Measurements from ENCODE around the gene CEBPA. TPM values are rescaled to one million over a fixed set of nuclear protein-coding genes. Genes with fewer than 3 reads are reported as not detected.

CEBPA gene
- total RNA-seq, 2 experiments from 2014 or later = 2.1 to 2.5 TPM

DNA sequence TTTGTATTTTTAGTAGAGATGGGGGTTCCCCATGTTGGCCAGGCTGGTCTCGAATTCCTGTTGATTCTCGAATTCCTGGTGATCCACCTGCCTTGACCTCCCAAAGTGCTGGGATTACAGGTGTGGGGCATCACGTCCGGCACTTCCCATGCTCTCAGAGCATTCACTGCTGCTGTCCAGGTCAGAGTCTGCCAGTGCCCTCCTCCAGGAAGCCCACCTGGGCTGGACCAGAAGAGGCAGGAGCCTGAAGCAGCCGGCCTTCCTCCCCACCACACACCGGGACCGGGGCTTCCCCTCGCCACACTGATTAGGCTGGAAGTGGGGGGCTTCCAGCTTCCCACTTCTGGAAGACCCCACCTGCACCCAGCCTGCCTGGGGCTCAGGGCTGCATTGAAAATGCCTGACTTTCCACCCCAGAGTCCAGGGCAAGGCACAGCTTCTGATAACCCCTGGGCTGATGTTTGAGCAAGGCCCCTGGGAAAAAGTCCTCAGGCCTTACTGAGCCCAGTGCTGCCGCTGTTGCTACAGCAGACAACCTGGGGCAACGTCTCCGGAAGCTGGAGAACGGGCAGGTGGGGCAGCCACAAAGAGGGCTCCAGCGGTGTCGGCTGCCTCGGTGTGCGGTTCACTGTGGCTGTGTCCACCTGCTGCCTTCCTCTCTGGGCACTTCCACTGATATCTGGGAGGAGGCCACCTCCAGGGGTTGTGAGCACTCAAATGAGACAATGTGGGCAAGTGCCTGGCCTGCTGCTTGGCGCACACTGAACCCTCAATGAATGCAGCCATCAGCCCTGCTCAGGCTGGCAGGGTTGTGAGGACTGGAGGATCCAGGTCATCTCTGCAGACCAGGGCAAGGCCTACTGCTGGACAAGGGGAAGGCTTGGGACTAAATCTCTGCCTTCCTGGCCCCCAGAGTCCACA is 22.6 kb downstream of the CEBPA start:
- POLR2A ChIA-PET = no interaction called here
- Histone ChIP-seq H3K4me2 (ENCODE audit: low read length) (no peak overlapping the region), H3K4me3 (ENCODE audit: low read depth, low read length, poor library complexity, severe bottlenecking) (no peak overlapping the region), H3K4me1 (ENCODE audit: insufficient read depth, low read length, poor library complexity, severe bottlenecking) (no peaks in the 10 kb centered on the region), H3K36me3 (ENCODE audit: insufficient read depth, low read length) (no peaks in the 10 kb centered on the region), H2AFZ (ENCODE audit: low read length) (no peak overlapping the region), H3K9me2 (ENCODE audit: insufficient read depth, low read length) (no peaks in the 10 kb centered on the region), H3K79me2 (ENCODE audit: insufficient read depth, low read depth, low read length) (no peaks in the 10 kb centered on the region), H3K27ac (ENCODE audit: low read depth, low read length, poor library complexity, severe bottlenecking) (no peak overlapping the region), H4K20me1 (ENCODE audit: insufficient read depth, low read length) (no peaks in the 10 kb centered on the region), H3K9me3 (ENCODE audit: low read length) (no peaks in the 10 kb centered on the region)
- CTCF ChIA-PET (ENCODE audit: unreplicated experiment) = interaction anchor here (0.6 kb wide), 1 partner anchor 1454 kb away, joined by 3 read pairs; the partner anchor contains the start of gene ZNF181
- intact Hi-C loops (cut with micrococcal nuclease; ENCODE audit: unreplicated experiment) = no loop called here
- no TSS peak for BruUV-seq (replicated peaks)
- DNase-seq (ENCODE audit: low spot score) = no peak
- TF ChIP-seq, protein P1, sequence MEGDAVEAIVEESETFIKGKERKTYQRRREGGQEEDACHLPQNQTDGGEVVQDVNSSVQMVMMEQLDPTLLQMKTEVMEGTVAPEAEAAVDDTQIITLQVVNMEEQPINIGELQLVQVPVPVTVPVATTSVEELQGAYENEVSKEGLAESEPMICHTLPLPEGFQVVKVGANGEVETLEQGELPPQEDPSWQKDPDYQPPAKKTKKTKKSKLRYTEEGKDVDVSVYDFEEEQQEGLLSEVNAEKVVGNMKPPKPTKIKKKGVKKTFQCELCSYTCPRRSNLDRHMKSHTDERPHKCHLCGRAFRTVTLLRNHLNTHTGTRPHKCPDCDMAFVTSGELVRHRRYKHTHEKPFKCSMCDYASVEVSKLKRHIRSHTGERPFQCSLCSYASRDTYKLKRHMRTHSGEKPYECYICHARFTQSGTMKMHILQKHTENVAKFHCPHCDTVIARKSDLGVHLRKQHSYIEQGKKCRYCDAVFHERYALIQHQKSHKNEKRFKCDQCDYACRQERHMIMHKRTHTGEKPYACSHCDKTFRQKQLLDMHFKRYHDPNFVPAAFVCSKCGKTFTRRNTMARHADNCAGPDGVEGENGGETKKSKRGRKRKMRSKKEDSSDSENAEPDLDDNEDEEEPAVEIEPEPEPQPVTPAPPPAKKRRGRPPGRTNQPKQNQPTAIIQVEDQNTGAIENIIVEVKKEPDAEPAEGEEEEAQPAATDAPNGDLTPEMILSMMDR (conservative IDR thresholded peaks at IDR 0.05; ENCODE audit: low read length) = no peak
- no peak for TF ChIP-seq EZH2phosphoT487 (IDR thresholded peaks at IDR 0.05; ENCODE audit: borderline replicate concordance, low read depth, low read length)

- POLR2A ChIA-PET = interaction anchor here (0.7 kb wide), 1 partner anchor 121 kb away, joined by 3 read pairs; no protein-coding TSS in a partner anchor
- Histone ChIP-seq H3K27ac (ENCODE audit: low read depth, low read length, poor library complexity, severe bottlenecking) (no peak overlapping the region), H3K4me3 (ENCODE audit: low read depth, low read length, poor library complexity, severe bottlenecking) (no peak overlapping the region), H3K79me2 (ENCODE audit: insufficient read depth, low read depth, low read length) (no peaks in the 10 kb centered on the region), H4K20me1 (ENCODE audit: insufficient read depth, low read length) (no peaks in the 10 kb centered on the region), H3K4me1 (ENCODE audit: insufficient read depth, low read length, poor library complexity, severe bottlenecking) (no peaks in the 10 kb centered on the region), H3K4me2 (ENCODE audit: low read length) (no peak overlapping the region), H3K9me3 (ENCODE audit: low read length) (no peaks in the 10 kb centered on the region), H3K36me3 (ENCODE audit: insufficient read depth, low read length) (no peaks in the 10 kb centered on the region), H2AFZ (ENCODE audit: low read length) (no peak overlapping the region), H3K9me2 (ENCODE audit: insufficient read depth, low read length) (no peaks in the 10 kb centered on the region)
- intact Hi-C loops (cut with micrococcal nuclease; ENCODE audit: unreplicated experiment) = no loop called here
- TF ChIP-seq, protein P1 (conservative IDR thresholded peaks at IDR 0.05; ENCODE audit: low read length) = no peak
- no peak for TF ChIP-seq EZH2phosphoT487 (IDR thresholded peaks at IDR 0.05; ENCODE audit: borderline replicate concordance, low read depth, low read length)
- no TSS peak for BruUV-seq (replicated peaks)
- CTCF ChIA-PET (ENCODE audit: unreplicated experiment) = interaction anchor here (0.6 kb wide), 1 partner anchor 1455 kb away, joined by 3 read pairs; the partner anchor contains the start of gene ZNF181
- DNase-seq (ENCODE audit: low spot score) = no peak
Measured at GRCh38 chr19:33278403-33279269, 23.7 kb downstream of the CEBPA start.

Measured in OCI-LY7 (cell line).